H1 (cell line): ENCODE measurements around the gene OOSP3. TPM values are rescaled to one million over a fixed set of nuclear protein-coding genes. Genes with fewer than 3 reads are reported as not detected.

Source experiments
- CTCF ChIA-PET: fragments of 300-600 bp; sonication (Branson Sonifier 250); formaldehyde crosslinking; loops from one replicate; lab custom pipeline; 2021; ENCODE audit not compliant: partially characterized antibody; lab: Charles Lee
- POLR2A ChIA-PET: fragments of 300-600 bp; sonication (Branson Sonifier 250); formaldehyde crosslinking; loops from one replicate; lab custom pipeline; 2021; ENCODE audit warnings: inconsistent platforms; ENCODE audit not compliant: partially characterized antibody; lab: Charles Lee
- DNase-seq, 2 experiments: peaks; one replicate each; pipeline versions ENCODE4 v3.0.0 to v3.0.0-alpha.2; 2010 to 2022; ENCODE audit warnings: low spot score in 2 of 2, low read depth in 1 of 2, mixed read lengths in 1 of 2
- FAIRE-seq: peaks from 2 replicates; lab custom pipeline; 2011; peaks lifted over from hg19 to GRCh38; lab: Jason Lieb, UNC
- H2AFZ ChIP-seq: 2 replicates; pipeline ENCODE4 v1.8.1; 2012; ENCODE audit warnings: low read length, inconsistent platforms
- H2AK5ac ChIP-seq: 2 replicates; pipeline ENCODE4 v1.6.1; 2013; ENCODE audit warnings: low read depth, low read length
- H2BK120ac ChIP-seq: replicated peaks from 2 replicates; pipeline ENCODE3; 2013; ENCODE audit warnings: low read depth, low read length, inconsistent platforms
- H2BK12ac ChIP-seq: 2 replicates; pipeline ENCODE4 v1.6.1; 2013; ENCODE audit warnings: low read depth, low read length
- H2BK15ac ChIP-seq: 2 replicates; pipeline ENCODE4 v1.6.1; 2013; ENCODE audit warnings: low read length
- H2BK20ac ChIP-seq: 2 replicates; pipeline ENCODE4 v1.6.1; 2013; ENCODE audit warnings: low read length
- H2BK5ac ChIP-seq: 2 replicates; pipeline ENCODE4 v1.6.1; 2013; ENCODE audit warnings: low read depth, low read length
- H3K14ac ChIP-seq: 2 replicates; pipeline ENCODE4 v1.6.1; 2013; ENCODE audit warnings: inconsistent platforms; ENCODE audit not compliant: insufficient read length
- H3K18ac ChIP-seq: 2 replicates; pipeline ENCODE4 v1.6.1; 2013; ENCODE audit warnings: low read length; ENCODE audit errors: extremely low read depth
- H3K23ac ChIP-seq: 2 replicates; pipeline ENCODE4 v1.6.1; 2013; ENCODE audit warnings: inconsistent platforms; ENCODE audit not compliant: insufficient read length
- H3K23me2 ChIP-seq: 2 replicates; pipeline ENCODE4 v1.6.1; 2013; ENCODE audit warnings: low read depth, low read length
- H3K27ac ChIP-seq: 2 replicates; pipeline ENCODE4 v1.6.1; 2011; ENCODE audit warnings: low read depth, low read length, inconsistent platforms
- H3K27me3 ChIP-seq, 4 experiments: replicated peaks in 1 of 4; 1 replicate in 1 of 4; 2 replicates in 3 of 4; pipeline versions ENCODE4 v1.6.1 to v1.8.1; 2011 to 2013; ENCODE audit warnings: low read length in 3 of 4, mild to moderate bottlenecking in 3 of 4, inconsistent platforms in 2 of 4, mixed read lengths in 2 of 4, moderate library complexity in 1 of 4; ENCODE audit not compliant: control insufficient read depth in 3 of 4, insufficient read depth in 3 of 4; ENCODE audit errors: extremely low read depth in 1 of 4
- H3K36me3 ChIP-seq, 4 experiments: 2 replicates each; pipeline versions ENCODE4 v1.6.1 to v1.8.1; 2011 to 2013; ENCODE audit warnings: mild to moderate bottlenecking in 4 of 4, low read length in 3 of 4, moderate library complexity in 2 of 4, control low read depth in 1 of 4, inconsistent platforms in 1 of 4; ENCODE audit not compliant: insufficient read depth in 4 of 4, control insufficient read depth in 2 of 4
- H3K4ac ChIP-seq: replicated peaks from 2 replicates; pipeline ENCODE3; 2013; ENCODE audit warnings: low read length, low read depth, mixed read lengths, inconsistent platforms; ENCODE audit not compliant: insufficient read length
- H3K4me1 ChIP-seq, 4 experiments: replicated peaks in 1 of 4; 1 replicate in 1 of 4; 2 replicates in 3 of 4; pipeline versions ENCODE4 v1.6.1 to v1.8.1; 2011 to 2013; ENCODE audit warnings: low read length in 3 of 4, inconsistent platforms in 2 of 4, mixed read lengths in 1 of 4; ENCODE audit not compliant: insufficient read depth in 4 of 4, control insufficient read depth in 3 of 4
- H3K4me2 ChIP-seq, 2 experiments: 2 replicates each; pipeline versions ENCODE4 v1.6.1 to v1.8.1; 2011 to 2013; ENCODE audit warnings: low read depth in 2 of 2, low read length in 2 of 2, control low read depth in 1 of 2, inconsistent platforms in 1 of 2, mild to moderate bottlenecking in 1 of 2; ENCODE audit not compliant: insufficient read depth in 1 of 2
- H3K4me3 ChIP-seq, 4 experiments: fragments of 200-600, 300-600 bp in 1 of 4; sonication (generic), shearing (Covaris generic), sonication (Bioruptor Twin) in 1 of 4; 2 replicates each; pipeline versions ENCODE4 v1.5.1 to v1.8.1; 2011 to 2016; ENCODE audit warnings: low read length in 4 of 4, low read depth in 3 of 4, control low read depth in 2 of 4, inconsistent platforms in 2 of 4, mild to moderate bottlenecking in 2 of 4, mixed read lengths in 1 of 4, moderate library complexity in 1 of 4; ENCODE audit not compliant: insufficient read depth in 2 of 4; ENCODE audit errors: extremely low read depth in 1 of 4
- H3K56ac ChIP-seq: replicated peaks from 2 replicates; pipeline ENCODE3; 2013; ENCODE audit warnings: low read depth, mild to moderate bottlenecking, mixed read lengths, low read length, inconsistent platforms; ENCODE audit not compliant: insufficient read length
- H3K79me1 ChIP-seq: 2 replicates; pipeline ENCODE4 v1.6.1; 2013; ENCODE audit warnings: low read depth, low read length, control low read depth
- H3K79me2 ChIP-seq, 2 experiments: 2 replicates each; pipeline versions ENCODE4 v1.6.1 to v1.8.1; 2012 to 2013; ENCODE audit warnings: low read length in 2 of 2, mild to moderate bottlenecking in 2 of 2, inconsistent platforms in 1 of 2; ENCODE audit not compliant: insufficient read depth in 2 of 2, control insufficient read depth in 1 of 2
- H3K9ac ChIP-seq, 4 experiments: replicated peaks in 1 of 4; 1 replicate in 1 of 4; 2 replicates in 3 of 4; pipeline versions ENCODE4 v1.6.1 to v1.8.1; 2011 to 2013; ENCODE audit warnings: low read depth in 3 of 4, low read length in 3 of 4, control low read depth in 2 of 4, mild to moderate bottlenecking in 2 of 4, moderate library complexity in 2 of 4, inconsistent platforms in 1 of 4; ENCODE audit errors: extremely low read depth in 1 of 4
- H3K9me3 ChIP-seq, 2 experiments: 2 replicates each; pipeline versions ENCODE4 v1.6.1 to v1.8.1; 2012 to 2013; ENCODE audit warnings: mild to moderate bottlenecking in 2 of 2, moderate library complexity in 2 of 2, control low read depth in 1 of 2, inconsistent platforms in 1 of 2, low read depth in 1 of 2, low read length in 1 of 2, mixed read lengths in 1 of 2; ENCODE audit not compliant: insufficient read depth in 2 of 2
- H4K20me1 ChIP-seq, 2 experiments: replicated peaks in 1 of 2; 2 replicates each; pipeline versions ENCODE3 to v1.8.1; 2011 to 2013; ENCODE audit warnings: inconsistent platforms in 2 of 2, low read length in 2 of 2, mild to moderate bottlenecking in 1 of 2; ENCODE audit not compliant: insufficient read depth in 2 of 2, control insufficient read depth in 1 of 2
- H4K5ac ChIP-seq: 2 replicates; pipeline ENCODE4 v1.6.1; 2013; ENCODE audit warnings: low read length, low read depth, mixed read lengths, inconsistent platforms; ENCODE audit not compliant: insufficient read length
- H4K8ac ChIP-seq: 2 replicates; pipeline ENCODE4 v1.8.0; 2013; ENCODE audit warnings: mild to moderate bottlenecking, moderate library complexity, low read length, inconsistent platforms; ENCODE audit not compliant: insufficient read depth; ENCODE audit errors: extremely low read depth
- H4K91ac ChIP-seq: replicated peaks from 2 replicates; pipeline ENCODE3; 2013; ENCODE audit warnings: low read length, mixed read lengths, inconsistent platforms; ENCODE audit not compliant: insufficient read length
- CBX5 ChIP-seq: fragments of 300-800, 300-1000 bp; sonication (generic); IDR thresholded peaks from 2 replicates; pipeline ENCODE4 v1.7.1; 2016; ENCODE audit warnings: antibody characterized with exemption, low read length, low read depth
- GABPA ChIP-seq: IDR thresholded peaks from 2 replicates; pipeline ENCODE4 v1.6.1; 2011; ENCODE audit warnings: mild to moderate bottlenecking, low read length, moderate library complexity, borderline replicate concordance; ENCODE audit not compliant: insufficient read depth
- WGBS, 2 experiments: shearing (Covaris generic) in 1 of 2; methylation state at CpG; one replicate each; pipeline versions ENCODE4 v1.1.6 to v1.1.7; 2013 to 2015; ENCODE audit warnings: low lambda C conversion rate in 2 of 2, mixed read lengths in 2 of 2, inconsistent platforms in 1 of 2, low coverage in 1 of 2, missing lambda C conversion rate in 1 of 2; ENCODE audit not compliant: insufficient replicate concordance in 2 of 2, insufficient coverage in 1 of 2, insufficient read length in 1 of 2; ENCODE audit errors: extremely low coverage in 1 of 2, missing lambda C conversion rate in 1 of 2; 5-methylcytosine and 5-hydroxymethylcytosine counted together
- polyA plus RNA-seq, 7 experiments: library from polyadenylated mRNA; depleted of rRNA in 3 of 7; stranded (reverse) in 5 of 7; unstranded in 2 of 7; fragments of >200 nt in 5 of 7; fragments of 200-250 nt in 2 of 7; gene quantifications; 1 replicate in 5 of 7; 2 replicates in 1 of 7; 4 replicates in 1 of 7; pipeline versions ENCODE4 v1.2.1 to v1.2.3, GENCODE V29; 2011 to 2013; ENCODE audit warnings: missing spikeins in 2 of 7, mixed read lengths in 2 of 7
- total RNA-seq: library from RNA; stranded (reverse); fragmentation: NEBNext Ultra II Directional; extraction: Animal tissue kit (Norgen Biotek cat#: 25700); gene quantifications from 2 replicates; pipeline ENCODE4 v1.2.1, GENCODE V29; 2021

Gene OOSP3
- total and polyA plus RNA-seq, 2 of the 8 experiments (the other 6 are each of a cell fraction or from before 2014, with no cell fraction given) = not detected

DNA sequence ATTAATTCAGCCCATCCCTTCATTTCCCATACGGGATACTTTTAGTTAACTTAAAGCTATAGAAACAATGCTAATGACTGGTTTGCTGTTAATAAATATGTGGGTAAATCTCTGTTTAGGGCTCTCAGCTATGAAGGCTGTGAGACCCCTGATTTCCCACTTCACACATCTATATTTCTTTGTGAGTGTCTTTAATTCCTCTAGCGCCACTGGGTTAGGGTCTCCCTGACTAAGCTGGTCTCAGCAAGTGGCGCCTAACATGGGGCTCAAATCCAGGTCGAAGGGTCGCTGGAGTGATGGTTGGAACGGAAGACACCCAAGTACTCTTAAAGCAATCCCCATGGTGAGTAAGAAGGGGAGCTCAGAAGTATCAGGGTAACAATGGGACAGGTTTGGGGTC lies 45.2 kb downstream of the OOSP3 start:
- Histone ChIP-seq H4K8ac (no peak overlapping the region), H2BK15ac (no peak overlapping the region), H2BK120ac (no peak overlapping the region), H2BK12ac (no peak overlapping the region), H2BK5ac (no peak overlapping the region), H3K56ac (no peak overlapping the region), H3K23ac (no peak overlapping the region), H2BK20ac (no peak overlapping the region), H4K91ac (no peak overlapping the region), H3K36me3 (no peaks in the 10 kb centered on the region), H3K27me3 (no peaks in the 10 kb centered on the region), H3K4me1 (no peaks in the 10 kb centered on the region), H3K4ac (no peak overlapping the region), H3K9me3 (peaks cover 34% of the 10 kb centered on the region in 2 experiments), H3K79me2 (no peaks in the 10 kb centered on the region), H2AFZ (no peak overlapping the region), H3K9ac (no peak overlapping the region), H3K23me2 (no peaks in the 10 kb centered on the region), H3K27ac (no peak overlapping the region), H3K4me2 (no peak overlapping the region), H3K4me3 (no peak overlapping the region), H2AK5ac (no peak overlapping the region), H4K20me1 (no peaks in the 10 kb centered on the region), H3K79me1 (no peaks in the 10 kb centered on the region), H4K5ac (no peak overlapping the region), H3K18ac (no peak overlapping the region), H3K14ac (no peak overlapping the region)
- DNase-seq = peak in 1 of 2 experiments; percentile 49
- POLR2A ChIA-PET = no interaction called here
- CTCF ChIA-PET = interaction anchor here (1.5 kb wide), 1 partner anchor 74 kb away, joined by 4 read pairs; no protein-coding TSS in a partner anchor
- 97% methylated on average over 6 of the region's 6 CpGs; no CpG with 5 or more reads in 1 of the 2 experiments for WGBS, 2 experiments
- TF ChIP-seq CBX5 (no peak), GABPA (no peak)
- FAIRE-seq = no peak
